Left lobe of liver (tissue), 2 donors: ENCODE data around the gene ABI2. TPM values are rescaled to one million over a fixed set of nuclear protein-coding genes. Genes with fewer than 3 reads are reported as not detected.
A peak's percentile ranks its signal among the peaks of the same experiment; 100 is the strongest.
"Not testable (repeated sequence)": the region's sequence is repeated elsewhere in the genome, so short reads cannot be mapped to it uniquely, and the experiment has no call there.

Experiments used
- ATAC-seq: fragments of 200-7000 bp; cut with Tn5 transposase; one replicate; pipeline ENCODE4 v1.9.1; 2020; ENCODE audit warnings: mild to moderate bottlenecking, moderate library complexity
- DNase-seq: peaks from one replicate; pipeline ENCODE4 v3.0.0-alpha.2; 2020; ENCODE audit warnings: low spot score
- total RNA-seq: library from RNA; stranded (reverse); gene quantifications from one replicate; pipeline ENCODE4 v1.2.1, GENCODE V29; 2021
- donor health status: DM: no; HTN: no; CAD: no; lungs with moderate emphysema.
- donor health status: DM: no; HTN: yes; CAD: no.

Gene ABI2
- total RNA-seq, 1 donor from 2014 or later: 7.2 TPM

DNA sequence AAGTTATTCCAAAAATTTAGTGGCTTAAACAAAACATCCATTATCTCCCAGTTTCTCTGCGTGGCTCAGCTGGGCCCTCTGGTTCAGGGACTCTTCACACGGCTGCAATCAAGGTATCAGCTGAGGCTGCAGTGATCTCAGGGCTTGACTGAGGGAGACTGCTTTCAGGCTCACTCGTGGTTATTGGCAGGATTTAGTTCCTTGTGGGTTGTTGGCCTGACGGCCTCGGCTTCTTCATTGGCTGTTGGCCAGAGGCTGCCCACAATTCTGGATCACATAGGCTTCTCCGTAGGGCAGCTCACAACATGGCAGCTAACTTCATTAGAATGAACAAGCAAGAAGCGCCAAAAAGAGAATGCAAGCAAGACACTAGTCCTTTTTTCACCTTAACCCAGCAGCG is 90.1 kb downstream of the ABI2 start:
- no peak for ATAC-seq

DNA sequence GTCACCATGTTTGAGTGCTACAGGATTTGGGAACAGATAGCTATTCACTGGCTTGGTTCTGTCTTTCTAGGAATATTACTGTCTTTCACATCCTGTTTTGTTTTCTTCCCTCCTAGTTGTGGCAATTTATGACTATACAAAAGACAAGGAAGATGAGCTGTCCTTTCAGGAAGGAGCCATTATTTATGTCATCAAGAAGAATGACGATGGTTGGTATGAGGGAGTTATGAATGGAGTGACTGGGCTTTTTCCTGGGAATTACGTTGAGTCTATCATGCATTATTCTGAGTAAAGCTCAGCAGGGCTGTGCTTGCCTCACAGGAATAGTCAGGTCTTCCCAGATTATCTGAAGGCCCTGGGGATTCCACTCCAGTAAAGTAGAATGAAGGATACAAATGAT is 98.9 kb downstream of the ABI2 start:
- ATAC-seq (no peak), DNase-seq (no peak)

More for the DNA sequence above, 90.1 kb downstream of the ABI2 start:
- DNase-seq: no peak

GRCh38 chr2:203429643-203430042 is 101.4 kb downstream of the ABI2 start:
- not testable (repeated sequence) for DNase-seq
- peak; percentile 46 for ATAC-seq

GRCh38 chr2:203431391-203432185 is 103.4 kb downstream of the ABI2 start:
- ATAC-seq: peak; percentile 18
- no peak for DNase-seq

GRCh38 chr2:203432811-203433210 is 104.6 kb downstream of the ABI2 start:
- DNase-seq: no peak
- ATAC-seq: peak; percentile 41

GRCh38 chr2:203436496-203436895 is 108.3 kb downstream of the ABI2 start:
- ATAC-seq: no peak

DNA sequence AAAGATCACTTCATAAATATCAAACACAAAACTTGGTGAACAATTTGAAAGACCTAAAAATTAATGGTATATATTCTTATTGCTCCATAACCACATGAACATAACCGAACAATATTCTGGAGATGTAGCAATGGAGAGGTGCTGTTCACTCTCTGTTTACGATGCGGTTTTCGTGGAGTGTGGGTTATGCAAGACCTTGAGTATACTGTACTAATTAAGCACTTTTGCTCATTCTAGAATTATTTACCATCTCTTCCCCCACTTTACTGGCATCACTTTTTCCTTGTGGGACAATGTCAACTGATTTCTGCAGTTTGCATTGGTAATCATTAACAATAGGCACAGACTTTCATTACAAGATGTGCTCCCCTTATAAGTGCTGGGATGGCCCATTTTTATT is 109.3 kb downstream of the ABI2 start:
- peak; percentile 14 for ATAC-seq
- DNase-seq: no peak

More at GRCh38 chr2:203436496-203436895, 108.3 kb downstream of the ABI2 start:
- DNase-seq: no peak

- DNase-seq (no peak), ATAC-seq (peak; percentile 8)
These were observed 110.3 kb downstream of the ABI2 start for GRCh38 chr2:203438528-203438927.

DNA sequence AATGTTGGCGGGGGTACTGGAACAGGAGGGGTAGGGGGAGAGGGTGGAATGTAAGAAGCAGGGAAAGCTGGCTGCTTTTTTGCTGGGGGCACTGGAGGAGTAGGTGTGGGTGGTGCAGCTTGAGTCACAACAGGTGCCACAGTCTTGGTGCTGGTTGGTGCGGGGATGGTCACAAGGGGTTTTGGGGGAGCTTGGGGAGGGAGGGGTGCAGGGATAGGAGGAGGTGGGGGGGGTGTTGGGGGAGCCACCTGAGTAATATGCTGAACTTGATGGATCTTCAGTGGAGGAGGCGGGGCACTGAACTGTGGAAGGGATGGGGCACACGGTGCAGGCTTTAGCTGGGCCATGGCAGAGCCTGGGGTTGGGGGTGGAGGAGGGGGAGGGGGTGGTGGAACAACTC is 112.5 kb downstream of the ABI2 start:
- ATAC-seq: peak; percentile 1

DNA sequence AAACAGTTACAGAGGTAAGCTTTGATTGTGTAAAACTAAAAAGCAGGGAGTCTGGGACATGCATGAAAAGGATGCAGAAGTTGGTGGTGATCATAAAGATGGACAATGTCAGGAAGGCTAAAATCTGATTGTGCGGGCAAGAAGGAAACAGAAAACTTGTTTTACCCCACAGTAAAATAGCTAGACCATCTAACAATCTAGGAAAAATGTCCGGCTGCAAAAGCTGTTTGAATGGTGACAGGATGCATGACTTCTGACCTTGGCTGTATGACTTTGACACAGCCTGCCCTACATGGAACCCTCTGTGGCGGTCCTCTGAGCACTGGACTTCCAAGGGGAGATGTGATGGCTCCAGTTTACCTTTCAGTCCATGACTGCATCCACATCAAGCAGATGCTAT is 113.3 kb downstream of the ABI2 start:
- DNase-seq: no peak
- ATAC-seq: no peak

More for the DNA sequence above, 112.5 kb downstream of the ABI2 start:
- no peak for DNase-seq

GRCh38 chr2:203442463-203442862 is 114.3 kb downstream of the ABI2 start:
- ATAC-seq (peak; percentile 56), DNase-seq (no peak)

DNA sequence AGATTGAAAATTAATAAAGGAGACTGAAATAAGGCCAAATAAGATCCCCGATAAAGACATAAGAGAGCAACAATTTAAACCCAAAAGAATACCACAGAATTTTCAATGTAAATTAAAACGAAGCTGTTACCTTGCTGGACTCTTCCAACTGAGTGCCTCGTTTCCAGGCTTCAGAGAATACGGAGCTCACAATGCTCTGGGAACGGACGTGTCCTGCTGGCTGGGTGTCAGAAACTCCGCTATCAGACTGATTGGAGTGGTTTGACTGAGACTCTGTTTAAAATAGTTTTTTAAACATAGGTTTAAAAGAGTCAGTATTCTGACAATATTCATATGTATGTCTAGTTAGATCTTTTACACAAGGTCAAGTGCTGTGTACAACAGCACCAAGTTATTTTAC is 116.5 kb downstream of the ABI2 start:
- no peak for DNase-seq
- peak; percentile 45 for ATAC-seq

GRCh38 chr2:203446071-203446481 is 117.9 kb downstream of the ABI2 start:
- no peak for DNase-seq
- ATAC-seq: peak; percentile 10

GRCh38 chr2:203446780-203447179 is 118.6 kb downstream of the ABI2 start:
- DNase-seq: no peak
- no peak for ATAC-seq

DNA sequence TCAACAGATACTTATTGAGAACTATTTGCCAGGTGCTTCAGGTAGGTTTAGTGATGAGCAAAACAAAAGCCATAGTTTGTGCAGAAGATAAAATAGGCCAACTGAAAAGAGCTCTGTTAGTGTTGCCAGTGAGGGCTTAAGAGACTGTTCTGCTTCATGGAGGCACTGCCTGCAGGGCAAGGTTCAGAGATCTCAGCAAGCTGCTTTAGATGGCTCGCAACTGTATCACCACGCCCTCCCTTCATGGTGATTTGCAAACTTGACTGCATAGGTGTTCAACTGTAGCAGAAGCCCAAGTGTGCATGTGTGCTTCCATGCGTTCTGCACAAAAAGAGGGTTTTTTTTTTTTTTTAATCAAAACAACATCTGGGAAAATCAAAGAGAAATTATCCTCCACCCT is 122.4 kb downstream of the ABI2 start:
- ATAC-seq: peak; percentile 44

GRCh38 chr2:203451011-203451410 is 122.8 kb downstream of the ABI2 start:
- no peak for ATAC-seq

More for the DNA sequence above, 122.4 kb downstream of the ABI2 start:
- DNase-seq: no peak

GRCh38 chr2:203451689-203452088 is 123.5 kb downstream of the ABI2 start:
- ATAC-seq (peak; percentile 8), DNase-seq (no peak)

More at GRCh38 chr2:203451011-203451410, 122.8 kb downstream of the ABI2 start:
- DNase-seq: no peak

DNA sequence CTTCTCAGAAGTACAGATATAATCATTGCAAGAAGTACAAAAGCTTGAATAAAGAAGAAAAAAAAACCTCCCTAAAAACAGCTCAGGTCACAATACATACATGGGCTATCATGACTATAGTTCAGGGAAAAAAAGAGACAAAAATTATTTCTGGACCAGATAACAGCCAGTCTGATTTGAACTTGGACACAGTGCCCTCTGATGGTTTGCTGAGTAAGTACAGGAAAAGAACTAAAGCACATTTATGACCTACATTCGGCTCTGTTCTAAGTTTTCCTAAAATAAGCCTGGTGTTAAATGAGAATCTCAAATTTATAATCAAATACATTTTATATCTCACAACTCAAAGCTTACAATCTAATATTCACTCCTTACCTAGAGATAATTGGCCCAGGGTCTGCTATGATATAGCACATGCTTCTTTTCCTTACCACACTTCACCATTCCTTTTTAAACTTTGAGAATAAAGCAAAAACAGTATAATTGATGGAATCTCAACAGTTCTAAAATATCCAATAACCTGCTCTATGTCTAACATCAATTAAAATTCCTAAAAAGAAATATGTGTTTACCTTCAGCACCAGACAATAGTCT is 125.8 kb downstream of the ABI2 start:
- ATAC-seq: peak; percentile 79
- DNase-seq: no peak

DNA sequence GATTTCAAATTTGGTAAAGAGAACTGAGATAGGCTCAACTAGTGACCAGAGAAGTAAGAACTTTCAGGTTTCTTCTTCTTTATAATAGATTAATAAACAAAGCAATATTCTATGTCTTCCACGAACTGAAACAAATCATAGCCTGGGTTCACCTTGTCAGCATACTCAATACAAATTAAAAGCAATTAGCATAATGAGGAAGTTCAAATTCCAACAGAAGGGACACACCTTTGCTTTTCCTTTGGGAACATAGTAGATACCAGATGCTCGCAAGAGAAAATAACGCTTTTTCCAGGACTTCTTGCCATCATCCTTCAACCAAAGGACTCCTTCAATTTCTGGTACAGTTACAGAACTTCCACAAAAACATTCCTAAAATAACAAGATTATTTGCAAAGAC is 127.0 kb downstream of the ABI2 start:
- DNase-seq (no peak), ATAC-seq (no peak)

DNA sequence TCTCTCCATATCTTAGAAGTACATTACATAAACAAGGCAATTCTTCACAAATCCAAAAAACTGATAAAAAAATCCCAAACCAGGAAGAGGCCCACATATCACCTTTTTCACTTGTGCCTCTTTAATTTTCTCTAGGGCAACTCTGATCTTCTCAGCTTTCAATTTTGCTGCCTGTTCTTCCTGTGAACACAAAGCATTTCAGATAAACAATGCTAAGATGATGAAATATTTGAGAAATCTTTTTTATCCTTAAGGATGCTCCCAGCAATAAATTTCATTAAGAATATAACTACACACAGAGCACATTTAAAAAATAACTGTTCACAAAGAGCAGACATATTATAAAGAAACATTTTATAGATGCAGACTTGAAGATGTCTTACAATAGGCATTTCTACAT is 133.6 kb downstream of the ABI2 start:
- DNase-seq: no peak
- ATAC-seq: no peak

DNA sequence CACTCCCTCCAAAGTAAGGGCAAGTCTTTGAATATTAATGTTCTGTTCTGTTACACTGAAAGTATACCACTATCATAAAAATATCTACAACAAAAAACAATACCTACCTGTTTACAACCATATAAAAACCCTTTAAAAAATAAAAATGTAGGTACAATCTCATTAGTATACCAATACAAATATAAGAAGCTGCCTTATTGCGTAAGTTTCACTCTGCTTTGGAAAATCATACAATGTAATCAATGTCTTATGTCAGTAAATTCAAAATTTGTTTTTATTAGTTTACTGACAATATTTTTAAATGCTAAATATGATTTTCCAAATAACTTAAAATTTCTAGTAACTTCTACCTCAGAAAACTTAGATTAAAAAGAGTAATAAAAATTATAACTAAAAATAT is 134.1 kb downstream of the ABI2 start:
- no peak for ATAC-seq
- no peak for DNase-seq

- DNase-seq (no peak), ATAC-seq (no peak)
These were observed 135.1 kb downstream of the ABI2 start for GRCh38 chr2:203463266-203463678.
